DND-41 (cell line): ENCODE measurements around the gene C16orf95.
A peak's percentile ranks its signal among the peaks of the same experiment; 100 is the strongest.

Experiments
- ATAC-seq: fragments of 200-7000 bp; cut with Tn5 transposase; 3 replicates; pipeline ENCODE4 v1.9.1; 2021; ENCODE audit warnings: low read depth; ENCODE audit not compliant: insufficient read depth
- DNase-seq: peaks from one replicate; pipeline ENCODE4 v3.0.0-alpha.2; 2020
- H2AFZ ChIP-seq: 2 replicates; pipeline ENCODE4 v1.6.0; 2012; ENCODE audit warnings: low read depth, low read length
- H3K27ac ChIP-seq: 2 replicates; pipeline ENCODE4 v1.5.1; 2012; ENCODE audit warnings: low read length, inconsistent platforms
- H3K27me3 ChIP-seq: fragments of 200-600 bp; sonication (generic); 2 replicates; pipeline ENCODE4 v1.6.0; 2012; ENCODE audit warnings: low read length, mild to moderate bottlenecking, inconsistent platforms; ENCODE audit not compliant: insufficient read depth, poor library complexity
- H3K36me3 ChIP-seq: 2 replicates; pipeline ENCODE4 v1.5.1; 2012; ENCODE audit warnings: low read length, inconsistent platforms; ENCODE audit not compliant: insufficient read depth
- H3K4me1 ChIP-seq: 2 replicates; pipeline ENCODE4 v1.5.1; 2012; ENCODE audit warnings: mild to moderate bottlenecking, low read length; ENCODE audit not compliant: insufficient read depth
- H3K4me2 ChIP-seq: 2 replicates; pipeline ENCODE4 v1.6.0; 2012; ENCODE audit warnings: mild to moderate bottlenecking, moderate library complexity, low read length, inconsistent platforms; ENCODE audit not compliant: insufficient read depth
- H3K4me3 ChIP-seq, 2 experiments: fragments of 200-600 bp in 1 of 2; shearing (Covaris generic) in 1 of 2; 2 replicates each; pipeline ENCODE4 v1.5.1; 2012 to 2016; ENCODE audit warnings: inconsistent platforms in 2 of 2, low read length in 2 of 2, mild to moderate bottlenecking in 2 of 2, low read depth in 1 of 2, moderate library complexity in 1 of 2
- H3K79me2 ChIP-seq: 2 replicates; pipeline ENCODE4 v1.6.0; 2012; ENCODE audit warnings: low read length, inconsistent platforms; ENCODE audit not compliant: insufficient read depth
- H3K9ac ChIP-seq: 2 replicates; pipeline ENCODE4 v1.6.0; 2012; ENCODE audit warnings: low read depth, mild to moderate bottlenecking, inconsistent platforms, low read length, moderate library complexity
- H3K9me3 ChIP-seq: 2 replicates; pipeline ENCODE4 v1.5.1; 2012; ENCODE audit warnings: low read length, moderate library complexity, mild to moderate bottlenecking, inconsistent platforms; ENCODE audit not compliant: insufficient read depth, severe bottlenecking
- H4K20me1 ChIP-seq: 2 replicates; pipeline ENCODE4 v1.6.0; 2012; ENCODE audit warnings: low read length; ENCODE audit not compliant: insufficient read depth
- CTCF ChIP-seq: IDR thresholded peaks from 2 replicates; pipeline ENCODE4 v1.5.1; 2012; ENCODE audit warnings: borderline replicate concordance, low read length, moderate library complexity, mild to moderate bottlenecking; ENCODE audit not compliant: poor library complexity, severe bottlenecking; ENCODE audit errors: extremely low read depth
- EZH2 ChIP-seq: IDR thresholded peaks from 3 replicates; pipeline ENCODE4 v1.6.1; 2012; ENCODE audit warnings: borderline replicate concordance, low read depth, mild to moderate bottlenecking, moderate library complexity, low read length, inconsistent platforms; ENCODE audit not compliant: severe bottlenecking

C16orf95 gene

DNA sequence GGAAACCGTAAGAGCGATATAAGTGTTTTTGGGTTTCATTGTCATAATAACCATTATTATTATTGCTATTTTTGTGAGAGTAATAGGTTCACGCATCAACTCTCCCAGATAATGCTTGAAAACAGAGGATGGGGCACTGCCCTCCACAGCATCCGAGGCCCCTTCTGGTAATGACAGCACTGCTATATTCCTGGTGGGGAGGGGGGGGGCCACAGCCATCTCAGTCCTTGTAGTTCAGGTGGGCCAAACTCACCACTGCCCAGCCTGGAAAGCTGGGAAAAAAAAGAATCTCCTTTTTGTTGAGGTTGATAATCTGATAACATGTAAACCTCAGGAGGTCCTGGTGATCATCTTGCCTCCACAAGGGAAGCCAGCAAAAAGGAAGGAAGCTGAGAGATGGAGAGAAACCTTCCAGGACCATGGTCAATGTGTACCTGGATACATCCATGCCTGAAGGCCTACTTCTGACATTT is 706 bp downstream of the C16orf95 start:
- Histone ChIP-seq H3K27me3 (no peaks in the 10 kb centered on the region), H3K9ac (peak overlapping the region; percentile 96), H3K27ac (peak overlapping the region; percentile 94), H2AFZ (peak overlapping the region; percentile 95), H3K9me3 (no peaks in the 10 kb centered on the region), H3K79me2 (peaks cover 20% of the 10 kb centered on the region), H3K36me3 (peaks cover 10% of the 10 kb centered on the region), H3K4me2 (peak overlapping the region; percentile 95), H3K4me1 (peaks cover 23% of the 10 kb centered on the region), H3K4me3 (peak overlapping the region; percentile 87 to 95; a peak in 3 of 4 replicates), H4K20me1 (0 out of 2 replicates have a peak, but pooled peaks cover 5% of the 10 kb centered on the region)
- no peak for ATAC-seq
- no peak for DNase-seq
- TF ChIP-seq EZH2 (no peak), CTCF (no peak)

DNA sequence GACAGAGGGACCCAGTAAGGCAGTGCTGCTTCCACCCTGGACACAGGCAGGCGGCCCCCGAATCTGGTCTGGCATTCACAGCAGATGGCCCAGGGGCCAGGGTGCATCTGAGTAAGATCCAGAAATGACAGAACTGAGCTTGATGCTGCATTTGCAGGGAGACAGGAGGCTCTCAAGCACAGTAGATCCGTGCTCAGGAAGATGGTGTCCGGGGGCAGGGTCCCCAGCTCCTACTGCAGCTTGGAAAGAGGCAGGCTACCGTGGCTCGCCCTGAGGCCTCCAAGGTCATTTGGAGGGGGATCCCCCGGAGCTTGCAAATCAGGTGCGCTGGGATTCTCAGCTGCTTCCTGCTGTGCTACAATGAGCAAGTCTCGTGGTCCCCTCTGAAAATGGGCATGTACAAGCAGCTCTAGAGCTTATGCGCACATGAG is 2.2 kb downstream of the C16orf95 start:
- DNase-seq: no peak

GRCh38 chr16:87312008-87312407 is 5.2 kb downstream of the C16orf95 start:
- ATAC-seq (no peak), DNase-seq (no peak)

More for the DNA sequence above, 2.2 kb downstream of the C16orf95 start:
- H3K9me3 ChIP-seq: no peaks in the 10 kb centered on the region
- peaks cover 20% of the 10 kb centered on the region for H3K79me2 ChIP-seq
- TF ChIP-seq EZH2: no peak
- no peak for TF ChIP-seq CTCF
- H3K4me1 ChIP-seq: peaks cover 23% of the 10 kb centered on the region
- H3K27ac ChIP-seq: no peak overlapping the region
- no peak for ATAC-seq
- no peak overlapping the region for H3K9ac ChIP-seq
- 0 out of 2 replicates have a peak, but pooled peaks cover 3% of the 10 kb centered on the region for H4K20me1 ChIP-seq
- H3K4me3 ChIP-seq: no peak overlapping the region
- H3K27me3 ChIP-seq: no peaks in the 10 kb centered on the region
- no peak overlapping the region for H3K4me2 ChIP-seq
- H2AFZ ChIP-seq: no peak overlapping the region
- H3K36me3 ChIP-seq: peaks cover 10% of the 10 kb centered on the region

More at GRCh38 chr16:87312008-87312407, 5.2 kb downstream of the C16orf95 start:
- H3K36me3 ChIP-seq: no peaks in the 10 kb centered on the region
- TF ChIP-seq CTCF (no peak), EZH2 (no peak)
- no peak overlapping the region for H2AFZ ChIP-seq
- no peak overlapping the region for H3K9ac ChIP-seq
- H3K4me2 ChIP-seq: no peak overlapping the region
- no peaks in the 10 kb centered on the region for H3K27me3 ChIP-seq
- no peak overlapping the region for H3K27ac ChIP-seq
- H3K79me2 ChIP-seq: no peaks in the 10 kb centered on the region
- no peak overlapping the region for H3K4me3 ChIP-seq
- peaks cover 10% of the 10 kb centered on the region for H3K4me1 ChIP-seq
- H3K9me3 ChIP-seq: peaks cover 3% of the 10 kb centered on the region
- H4K20me1 ChIP-seq: no peaks in the 10 kb centered on the region
